ENCODE data around the gene LSM4.

Gene LSM4

DNA sequence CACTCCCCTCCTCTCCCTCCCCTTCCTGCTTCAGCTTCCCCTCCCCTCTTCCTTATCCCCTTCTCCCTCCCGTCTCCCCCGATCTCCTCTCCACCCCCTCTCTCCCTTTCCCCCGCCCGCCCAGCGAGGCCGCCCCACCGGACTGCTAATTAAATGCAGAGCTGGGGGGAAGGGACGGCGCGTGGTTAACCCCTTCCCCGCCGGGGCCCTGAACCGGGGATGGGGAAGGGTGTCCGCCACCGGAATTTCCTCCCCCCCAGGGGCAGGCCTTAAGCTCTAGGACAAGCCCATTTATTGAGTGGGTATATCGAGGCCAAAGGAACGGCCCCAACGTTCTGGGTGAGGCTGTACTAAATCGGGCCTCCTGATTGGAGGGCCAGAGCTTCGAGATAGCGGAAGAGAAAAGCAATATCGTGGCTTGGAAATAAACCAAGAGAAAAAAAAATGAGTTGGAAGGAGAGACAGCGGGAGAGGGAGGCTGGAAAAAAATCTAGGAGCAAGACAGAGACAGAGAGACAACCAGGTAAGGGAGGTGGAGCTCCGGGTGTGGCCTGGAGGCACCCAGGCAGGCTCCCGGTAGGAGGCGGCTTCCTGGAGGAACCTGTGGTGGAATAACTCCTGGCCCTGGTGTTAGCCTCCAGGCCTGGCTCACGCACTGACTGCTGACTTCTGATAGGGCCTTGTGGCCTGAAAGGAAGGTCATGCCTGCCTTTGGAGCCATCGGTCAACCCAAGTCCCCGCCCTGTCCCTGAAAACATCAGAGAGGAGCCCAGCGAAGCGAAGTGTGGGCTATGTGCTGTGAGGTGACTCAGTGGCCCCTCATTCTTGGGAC, 29.9 kb downstream of the LSM4 start:
- DNase-seq (ENCODE audit: low read depth in 2 of 2): peak; percentile 78 to 81

GRCh38 chr19:18292462-18292809, 30.4 kb downstream of the LSM4 start:
- DNase-seq (ENCODE audit: low read depth in 2 of 2): no peak

- peak in 1 of 2 experiments; percentile 54 for DNase-seq (ENCODE audit: low read depth in 2 of 2)
Measured at GRCh38 chr19:18291590-18292461, 31.1 kb downstream of the LSM4 start.

GRCh38 chr19:18291019-18291524, 31.8 kb downstream of the LSM4 start:
- no peak for DNase-seq (ENCODE audit: low read depth in 2 of 2)

- DNase-seq (ENCODE audit: low read depth in 2 of 2): no peak
Measured at GRCh38 chr19:18290302-18291018, 32.4 kb downstream of the LSM4 start.

- no peak for DNase-seq (ENCODE audit: low read depth in 2 of 2)
Measured at GRCh38 chr19:18289471-18290301, 33.2 kb downstream of the LSM4 start.

GRCh38 chr19:18287836-18288772, 34.8 kb downstream of the LSM4 start:
- no peak for DNase-seq (ENCODE audit: low read depth in 2 of 2)

GRCh38 chr19:18286973-18287635, 35.8 kb downstream of the LSM4 start:
- DNase-seq (ENCODE audit: low read depth in 2 of 2): no peak

GRCh38 chr19:18284712-18285360, 38.0 kb downstream of the LSM4 start:
- DNase-seq (ENCODE audit: low read depth in 2 of 2): no peak

- DNase-seq (ENCODE audit: low read depth in 2 of 2): no peak
Measured at GRCh38 chr19:18283338-18283737, 39.5 kb downstream of the LSM4 start.

GRCh38 chr19:18282788-18283141, 40.1 kb downstream of the LSM4 start:
- DNase-seq (ENCODE audit: low read depth in 2 of 2): no peak

DNA sequence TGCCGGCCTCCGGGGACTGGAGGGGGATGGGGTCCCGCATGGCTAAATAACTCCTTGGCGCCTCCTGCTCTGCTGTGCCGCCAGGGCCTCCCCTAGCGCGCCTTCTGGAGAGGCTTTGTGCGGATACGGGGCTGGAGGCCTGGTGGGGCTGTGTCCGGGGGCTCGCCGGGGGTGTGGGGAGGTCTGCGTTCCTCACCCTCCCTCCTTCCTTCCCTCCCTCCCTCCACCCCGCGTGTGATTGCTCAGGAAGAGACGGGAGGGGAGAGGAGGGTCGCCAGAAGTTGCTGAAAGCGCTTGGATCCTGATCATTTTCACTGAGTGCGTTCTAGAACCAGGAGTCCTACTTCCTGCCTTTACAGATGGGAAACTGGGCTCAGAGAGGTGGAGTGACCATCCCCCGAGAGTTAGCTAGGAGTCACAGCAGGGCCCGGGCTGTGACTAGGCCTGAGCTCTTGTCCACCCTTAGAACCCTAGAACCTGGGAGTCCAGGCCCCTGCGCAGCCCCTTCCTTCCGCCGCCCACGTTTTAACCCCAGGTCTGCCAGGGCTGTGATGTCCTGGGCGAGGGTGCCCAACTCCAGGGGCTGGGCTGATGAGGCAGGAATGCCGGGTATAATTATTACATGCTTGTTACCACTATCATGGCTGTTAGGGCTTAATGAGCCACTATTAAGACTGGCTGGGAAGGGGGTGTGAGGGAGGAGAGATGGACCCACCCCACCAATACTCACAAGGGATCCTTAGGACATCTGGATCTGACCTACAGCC, 40.7 kb downstream of the LSM4 start:
- DNase-seq (ENCODE audit: low read depth in 2 of 2): no peak

GRCh38 chr19:18281082-18282020, 41.5 kb downstream of the LSM4 start, which contains the start of gene JUND:
JUND (minus strand) TSS chr19:18281622; CDS start chr19:18281484, 138 bp downstream.
- DNase-seq (ENCODE audit: low read depth in 2 of 2): peak; percentile 96 to 97

DNA sequence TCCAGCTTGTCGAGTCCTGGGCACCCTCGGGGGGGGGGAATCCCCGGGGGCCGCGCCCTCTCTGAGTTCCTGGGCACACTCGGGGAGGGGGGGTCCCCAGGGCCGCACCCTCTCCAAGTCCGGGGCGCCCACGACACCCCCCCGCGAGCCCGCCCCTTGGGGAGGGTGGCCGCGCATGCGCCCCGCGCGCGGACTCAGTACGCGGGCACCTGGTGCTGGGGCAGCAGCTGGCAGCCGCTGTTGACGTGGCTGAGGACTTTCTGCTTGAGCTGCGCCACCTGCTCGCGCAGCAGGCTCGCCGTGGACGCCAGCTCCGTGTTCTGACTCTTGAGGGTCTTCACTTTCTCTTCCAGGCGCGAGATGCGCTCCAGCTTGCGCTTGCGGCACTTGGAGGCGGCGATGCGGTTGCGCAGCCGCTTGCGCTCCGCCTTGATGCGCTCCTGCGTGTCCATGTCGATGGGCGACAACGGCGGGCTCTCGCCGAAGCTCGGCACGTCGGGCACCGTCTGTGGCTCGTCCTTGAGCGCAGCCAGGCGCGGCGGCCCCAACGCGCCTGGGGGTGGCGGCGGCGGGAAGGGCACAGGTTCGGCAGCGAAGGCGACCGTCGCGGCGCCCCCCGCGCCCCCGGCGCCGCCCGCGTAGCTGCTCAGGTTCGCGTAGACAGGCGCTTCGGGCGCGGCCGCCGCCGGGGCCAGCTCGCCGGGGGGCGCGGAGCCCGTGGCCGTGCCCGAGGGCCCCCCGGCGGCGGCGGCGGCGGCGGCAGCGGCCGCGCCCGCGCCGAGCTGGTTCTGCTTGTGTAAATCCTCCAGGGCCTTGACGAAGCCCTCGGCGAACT, 42.4 kb downstream of the LSM4 start:
- DNase-seq (ENCODE audit: low read depth in 2 of 2): no peak

DNA sequence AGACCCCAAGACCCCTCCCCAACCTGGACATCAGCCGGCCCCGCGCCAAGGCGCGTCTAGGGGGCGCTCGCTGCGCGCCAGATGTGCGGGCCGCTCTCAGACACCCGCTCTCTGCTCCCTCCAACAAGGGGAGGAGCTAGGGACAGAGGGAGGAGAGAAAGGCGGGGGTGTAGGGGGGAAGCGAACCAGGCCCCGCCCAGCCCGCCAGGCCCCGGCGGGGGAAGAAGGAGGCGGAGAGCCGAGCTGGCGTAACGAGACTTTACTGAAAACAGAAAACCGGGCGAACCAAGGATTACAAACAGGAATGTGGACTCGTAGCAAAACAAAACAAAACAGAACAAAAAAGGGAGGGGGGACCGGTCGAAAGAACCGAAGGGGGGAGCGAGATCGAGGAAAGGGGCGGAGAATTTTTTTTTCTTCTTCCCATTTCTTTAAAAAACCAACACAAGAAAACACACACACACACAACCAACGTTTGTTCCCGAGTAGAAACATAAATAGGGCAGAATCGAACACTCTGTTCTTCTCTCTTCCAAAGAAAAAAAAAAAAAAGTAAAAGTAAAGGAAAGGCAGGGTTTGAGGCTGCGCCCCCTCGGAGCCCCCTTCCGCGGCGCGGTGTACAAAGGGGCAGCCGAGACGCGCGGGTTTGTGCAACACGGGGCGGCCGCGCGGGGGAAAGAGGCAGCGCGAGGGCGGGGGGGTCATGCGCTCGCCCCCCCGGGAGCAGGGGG, 43.2 kb downstream of the LSM4 start:
- peak; percentile 91 to 92 for DNase-seq (ENCODE audit: low read depth in 2 of 2)

GRCh38 chr19:18279266-18279515, 43.7 kb downstream of the LSM4 start:
- no peak for DNase-seq (ENCODE audit: low read depth in 2 of 2)
